HG03064 (cell line): ENCODE data around the gene MS4A18.
"Not testable (repeated sequence)": the region's sequence is repeated elsewhere in the genome, so short reads cannot be mapped to it uniquely, and the experiment has no call there.

Experiments
- ATAC-seq: cut with Tn5 transposase; IDR thresholded peaks from one replicate; pipeline ENCODE4 v1.9.1; 2021; ENCODE audit warnings: low read depth; ENCODE audit not compliant: unreplicated experiment

The MS4A18 gene

DNA sequence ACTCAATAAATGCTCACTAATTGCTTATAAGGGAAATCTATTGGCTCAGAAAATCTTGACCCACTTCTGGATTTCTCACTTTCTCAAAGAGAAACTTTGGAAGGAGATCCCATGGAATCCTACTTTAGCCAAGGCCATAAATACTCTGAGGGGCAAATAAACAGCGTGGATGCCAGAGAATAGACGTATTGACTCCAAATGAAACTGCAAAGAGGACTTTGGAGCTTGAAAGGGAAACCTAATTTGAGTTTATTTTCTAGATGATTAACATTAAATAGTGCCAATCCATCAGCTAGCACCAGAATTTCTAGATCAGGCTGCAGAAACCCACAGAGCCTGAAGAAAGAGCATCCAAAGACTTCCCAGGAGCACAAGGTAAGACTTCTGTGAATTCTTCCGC lies at the start of gene MS4A18:
MS4A18 (plus strand) TSS at position 301 of the 400 bp plus-strand sequence.
- no peak for ATAC-seq

DNA sequence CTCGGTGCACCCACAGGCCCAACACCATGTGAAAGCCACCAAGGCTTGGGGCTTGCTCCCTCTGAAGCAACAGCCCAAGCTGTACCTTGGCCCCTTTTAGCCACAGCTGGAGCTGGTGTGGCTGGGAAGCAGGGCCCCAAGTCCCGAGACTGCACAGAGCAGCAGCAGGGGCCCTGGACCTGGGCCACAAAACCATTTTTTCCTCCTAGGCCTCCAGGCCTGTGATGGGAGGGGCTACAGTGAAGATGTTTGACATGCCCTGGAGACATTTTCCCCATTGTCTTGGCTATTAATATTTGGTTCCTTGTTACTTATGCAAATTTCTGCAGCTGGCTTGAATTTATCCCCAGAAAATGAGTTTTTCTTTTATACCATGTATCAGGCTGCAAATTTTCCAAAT lies 46.3 kb upstream of the MS4A18 start:
- not testable (repeated sequence) for ATAC-seq

DNA sequence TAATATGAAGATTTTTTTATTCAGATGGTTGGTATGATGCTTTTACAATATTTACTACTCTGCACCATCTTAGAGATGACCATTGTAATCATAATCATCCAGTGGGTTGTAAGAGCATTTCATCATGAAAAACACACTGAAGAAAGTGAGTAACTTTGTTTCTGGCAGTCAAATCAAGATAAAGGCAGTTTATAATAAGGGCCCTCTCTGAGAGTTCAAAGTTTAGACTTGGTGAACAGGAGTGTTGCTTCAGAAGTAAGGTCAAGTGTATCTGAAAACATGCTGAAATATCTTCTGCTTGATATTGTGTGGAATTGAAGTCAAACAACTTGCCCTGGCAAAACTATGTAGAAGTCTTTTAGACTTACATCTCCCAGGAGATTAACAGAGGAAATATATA lies 44.6 kb upstream of the MS4A18 start:
- no peak for ATAC-seq

DNA sequence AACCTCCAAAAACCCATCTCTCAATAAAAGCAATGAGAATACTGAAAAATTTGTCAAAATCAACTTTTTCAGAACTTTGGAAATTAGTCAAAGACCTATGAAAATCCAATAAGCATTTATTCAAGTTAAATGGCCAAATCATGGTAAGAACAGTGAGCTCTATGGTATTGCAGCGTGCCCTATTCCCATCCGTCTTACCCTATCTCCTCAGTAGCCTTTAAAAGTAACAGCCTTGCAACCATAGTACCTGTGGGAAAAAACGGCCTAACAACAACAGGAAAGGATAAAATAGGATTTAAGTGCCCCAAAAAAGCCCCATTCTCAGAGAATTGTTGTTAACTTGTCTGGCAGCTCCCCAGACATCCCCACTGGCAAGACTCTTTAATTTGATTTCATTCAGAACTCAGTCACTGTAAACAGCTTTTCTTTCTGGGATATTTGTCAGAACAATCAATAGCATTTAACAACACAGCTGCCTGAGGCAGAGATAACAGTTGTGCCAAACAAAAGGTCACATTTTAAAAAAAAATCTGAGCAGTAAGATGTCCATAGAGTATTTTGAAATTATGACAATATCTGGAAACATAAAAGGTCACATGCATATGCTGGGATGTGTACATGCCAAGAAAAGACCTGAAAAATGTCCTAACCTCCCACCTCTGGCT lies 43.9 kb upstream of the MS4A18 start:
- no peak for ATAC-seq

DNA sequence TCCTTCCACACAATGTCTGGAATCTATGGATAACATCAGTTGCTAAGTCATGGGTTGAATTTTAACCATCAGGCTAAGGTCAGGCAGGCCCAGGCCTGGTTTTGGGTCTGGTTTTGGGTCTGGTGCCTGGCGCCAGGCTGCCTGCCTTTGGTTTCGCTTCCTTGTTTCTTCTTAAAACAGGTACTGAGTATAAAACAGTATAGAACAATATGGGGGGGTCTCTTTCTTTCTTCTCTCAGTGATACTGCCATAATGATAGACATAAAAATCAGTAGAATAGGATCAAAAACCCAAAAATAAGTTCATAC lies 40.0 kb upstream of the MS4A18 start:
- ATAC-seq: not testable (repeated sequence)

DNA sequence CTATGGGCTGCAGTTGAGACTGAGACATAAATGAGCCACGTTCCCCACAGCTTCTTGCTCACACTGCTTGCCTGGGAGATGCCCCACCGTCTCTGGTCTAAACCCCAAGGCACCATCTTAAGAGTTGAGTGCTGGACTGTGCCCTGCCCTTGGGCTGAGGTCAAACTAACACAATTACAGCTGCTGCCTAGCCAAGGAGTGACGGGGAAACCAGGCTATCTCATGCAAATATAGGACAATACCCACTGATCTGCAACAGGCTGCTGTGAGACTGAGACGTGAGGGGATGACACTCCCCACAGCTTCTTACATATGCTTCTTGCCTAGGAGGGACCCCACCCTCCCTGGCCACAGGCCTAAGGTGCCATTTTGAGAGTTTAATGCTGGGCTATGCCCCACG lies 32.9 kb upstream of the MS4A18 start:
- no peak for ATAC-seq

DNA sequence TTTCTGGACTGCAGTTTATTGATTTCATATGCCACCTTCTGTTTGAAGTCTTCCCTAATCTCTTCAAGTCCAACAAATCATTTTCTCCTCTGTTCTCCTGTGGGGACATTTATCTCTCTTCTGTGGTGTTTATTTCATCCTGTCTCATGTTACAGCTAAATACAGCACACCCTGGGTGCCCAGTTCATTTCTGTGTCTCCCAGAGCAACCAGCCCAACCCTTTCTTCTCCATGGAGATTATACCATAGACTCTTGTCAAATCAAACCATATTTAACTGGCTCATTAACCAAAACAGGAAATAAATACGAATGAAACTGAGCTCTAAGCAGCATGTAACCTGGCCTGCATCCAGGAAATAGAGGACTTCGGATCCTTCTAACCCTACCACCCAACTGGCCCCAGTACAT lies 25.2 kb upstream of the MS4A18 start, which contains the start of gene MS4A8:
MS4A8 (plus strand) TSS at position 329 of the 408 bp plus-strand sequence. CDS start 1,249 bp downstream, outside the sequence.
- no peak for ATAC-seq

DNA sequence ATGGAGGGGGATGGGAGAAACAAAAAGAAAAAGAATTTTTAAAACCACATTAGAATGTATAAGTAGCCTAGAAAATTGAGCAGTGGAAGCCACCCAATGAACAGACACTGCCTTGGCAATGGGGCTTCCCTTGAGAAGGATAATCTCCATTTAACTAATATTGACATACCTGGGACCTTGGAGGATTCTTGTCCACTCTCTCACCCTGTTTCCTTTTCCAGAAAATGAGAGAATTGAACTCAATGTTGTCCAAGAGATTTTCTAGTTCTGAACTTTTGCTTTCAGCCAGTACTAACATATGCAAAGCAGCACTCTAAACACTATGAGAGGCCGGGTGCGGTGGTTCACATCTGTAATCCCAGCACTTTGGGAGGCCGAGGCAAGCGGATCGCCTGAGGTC lies 24.6 kb upstream of the MS4A18 start:
- no peak for ATAC-seq

DNA sequence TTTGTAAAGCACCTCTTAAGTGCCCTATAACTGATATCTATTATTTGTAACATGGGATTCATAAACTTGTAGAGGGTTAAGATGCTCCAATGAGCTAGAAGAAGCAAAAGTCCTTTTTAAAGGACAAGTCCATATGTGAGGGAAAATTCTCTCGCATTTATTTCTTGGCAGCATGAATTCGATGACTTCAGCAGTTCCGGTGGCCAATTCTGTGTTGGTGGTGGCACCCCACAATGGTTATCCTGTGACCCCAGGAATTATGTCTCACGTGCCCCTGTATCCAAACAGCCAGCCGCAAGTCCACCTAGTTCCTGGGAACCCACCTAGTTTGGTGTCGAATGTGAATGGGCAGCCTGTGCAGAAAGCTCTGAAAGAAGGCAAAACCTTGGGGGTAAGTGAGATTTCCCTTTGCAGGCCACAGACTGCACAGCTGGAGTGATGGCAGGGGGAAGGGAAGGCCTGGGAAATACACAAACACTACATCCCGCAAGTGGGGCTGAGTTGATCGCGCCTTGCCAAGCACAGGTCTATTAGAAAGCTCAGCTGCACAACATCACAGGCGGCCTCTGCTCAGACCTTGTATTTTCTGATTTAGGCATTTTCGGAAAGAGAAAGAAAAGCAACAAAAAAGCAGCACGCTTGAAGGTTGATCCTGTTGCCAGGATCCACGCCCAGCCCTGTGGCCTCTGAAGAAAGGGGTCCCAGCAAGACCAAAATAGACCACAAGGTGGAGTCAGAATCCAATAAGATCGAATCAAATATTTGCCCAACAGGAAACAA lies 23.6 kb upstream of the MS4A18 start:
- ATAC-seq: no peak

DNA sequence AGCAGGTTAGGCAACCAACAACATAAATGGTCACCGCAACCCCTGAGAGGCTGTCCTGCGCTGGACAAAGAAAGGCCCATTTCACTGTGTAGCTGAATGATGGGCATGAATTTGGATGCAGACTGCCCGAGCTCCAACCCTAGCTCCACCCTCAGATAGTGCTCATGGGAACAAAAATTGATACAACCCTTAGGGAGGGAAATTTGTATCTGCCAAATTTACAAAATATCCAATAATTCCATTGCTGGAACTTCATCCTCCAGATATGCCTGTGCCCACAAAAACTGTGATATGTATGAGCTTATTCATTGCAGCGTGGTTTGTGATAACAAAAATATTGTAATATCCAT lies 23.1 kb upstream of the MS4A18 start:
- no peak for ATAC-seq

DNA sequence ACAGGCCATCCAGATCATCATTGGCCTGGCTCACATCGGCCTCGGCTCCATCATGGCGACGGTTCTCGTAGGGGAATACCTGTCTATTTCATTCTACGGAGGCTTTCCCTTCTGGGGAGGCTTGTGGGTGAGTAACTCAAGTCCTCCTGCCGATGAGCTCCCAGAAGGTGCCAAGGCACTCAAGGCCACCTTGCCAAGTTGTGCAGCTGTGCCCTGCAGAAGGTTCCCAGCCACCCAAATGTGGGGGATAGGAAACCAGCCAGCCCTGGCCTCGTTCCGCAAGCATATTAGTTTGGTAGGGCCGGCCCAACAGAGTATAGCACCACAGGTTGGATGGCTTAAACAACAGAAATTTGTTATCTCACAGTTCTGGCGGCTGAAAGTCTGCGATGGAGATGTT lies 21.1 kb upstream of the MS4A18 start:
- ATAC-seq: no peak

DNA sequence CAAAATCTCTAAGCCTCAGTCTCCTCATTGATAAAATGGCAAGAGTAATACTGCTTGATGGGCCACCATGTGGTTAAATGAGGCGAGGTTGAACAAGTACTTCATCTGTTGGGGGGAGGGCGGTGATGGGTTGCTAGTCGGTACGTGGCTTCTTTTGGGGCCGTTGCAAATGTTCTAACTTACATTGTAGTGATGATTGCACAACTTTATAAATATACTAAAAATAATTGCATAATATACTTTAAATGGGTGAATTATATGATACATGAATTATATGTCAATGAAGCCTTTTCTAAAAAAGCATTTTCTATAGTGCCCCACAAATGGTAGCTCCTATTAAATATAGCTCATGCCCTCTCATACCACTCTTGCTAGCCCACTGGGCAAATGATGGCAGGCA lies 18.6 kb upstream of the MS4A18 start:
- no peak for ATAC-seq

DNA sequence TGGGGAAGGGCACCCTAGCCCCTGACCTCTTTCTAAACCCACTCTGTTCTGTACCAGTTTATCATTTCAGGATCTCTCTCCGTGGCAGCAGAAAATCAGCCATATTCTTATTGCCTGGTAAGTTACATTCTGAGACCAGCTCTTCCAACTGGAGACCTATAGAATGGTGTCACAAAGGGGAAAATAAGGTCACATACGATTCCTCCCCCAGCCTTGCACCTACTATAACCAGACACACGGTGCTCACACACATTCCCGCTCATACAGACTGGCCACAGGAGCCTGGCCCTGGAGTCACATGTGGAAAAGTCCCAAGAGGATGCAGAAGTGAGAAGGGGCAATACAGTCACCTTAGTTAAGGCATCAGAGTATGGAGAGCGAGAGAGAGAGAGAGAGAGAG lies 17.6 kb upstream of the MS4A18 start:
- no peak for ATAC-seq

DNA sequence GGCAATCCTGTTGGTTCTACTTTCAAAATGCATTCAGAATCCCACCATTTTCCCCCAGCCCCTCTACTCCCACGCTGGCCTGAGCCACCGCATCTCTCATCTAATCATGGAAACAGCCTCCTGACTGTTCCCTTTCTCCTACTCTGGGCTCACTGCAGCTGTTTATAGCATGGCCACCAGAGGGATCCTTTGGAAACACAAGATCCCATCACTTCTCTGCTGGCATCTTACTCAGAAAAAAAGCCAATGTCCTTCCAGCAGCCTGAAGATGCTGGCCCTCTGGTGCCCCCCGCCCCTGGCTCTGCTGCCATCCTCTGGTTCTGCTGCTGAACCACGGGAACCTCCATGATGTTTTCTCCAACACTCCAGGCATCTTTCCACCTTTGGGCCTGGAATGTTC lies 14.0 kb upstream of the MS4A18 start:
- no peak for ATAC-seq

DNA sequence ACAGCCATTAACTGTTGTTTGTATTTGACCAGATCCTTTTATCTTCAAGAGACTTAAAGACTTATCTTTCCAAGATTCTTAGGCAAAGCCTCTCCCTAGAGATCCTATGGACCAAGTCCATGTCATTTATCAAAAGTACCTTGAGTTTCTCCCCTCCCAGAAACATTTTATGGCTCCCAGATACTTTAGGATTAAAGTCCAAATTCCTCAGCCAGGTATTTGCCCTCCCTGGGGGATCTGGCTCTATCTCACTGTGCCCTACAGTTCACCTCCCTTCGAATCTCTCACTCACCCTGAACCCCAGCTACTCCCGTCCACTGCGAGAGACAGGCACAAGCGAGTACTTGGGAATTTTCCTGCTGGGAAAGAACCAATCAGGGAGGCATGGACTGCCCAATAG lies 13.2 kb upstream of the MS4A18 start:
- no peak for ATAC-seq

DNA sequence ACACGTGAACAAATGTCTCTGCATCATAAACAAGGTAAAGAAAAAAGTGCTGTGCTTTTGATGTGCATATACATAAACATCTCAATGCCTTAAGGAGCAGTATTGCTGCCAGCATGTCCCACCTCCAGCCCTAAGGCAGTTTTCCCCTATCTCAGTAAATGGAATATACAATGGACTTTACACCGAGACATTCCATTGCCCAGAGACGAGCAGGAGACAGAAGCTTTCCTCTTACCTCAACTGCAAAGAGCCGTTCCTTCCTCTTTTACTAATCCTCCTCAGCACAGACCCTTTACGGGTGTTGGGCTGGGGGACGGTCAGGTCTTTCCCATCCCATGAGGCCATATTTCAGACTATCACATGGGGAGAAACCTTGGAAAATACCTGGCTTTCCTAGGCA lies 11.1 kb upstream of the MS4A18 start:
- ATAC-seq: not testable (repeated sequence)

DNA sequence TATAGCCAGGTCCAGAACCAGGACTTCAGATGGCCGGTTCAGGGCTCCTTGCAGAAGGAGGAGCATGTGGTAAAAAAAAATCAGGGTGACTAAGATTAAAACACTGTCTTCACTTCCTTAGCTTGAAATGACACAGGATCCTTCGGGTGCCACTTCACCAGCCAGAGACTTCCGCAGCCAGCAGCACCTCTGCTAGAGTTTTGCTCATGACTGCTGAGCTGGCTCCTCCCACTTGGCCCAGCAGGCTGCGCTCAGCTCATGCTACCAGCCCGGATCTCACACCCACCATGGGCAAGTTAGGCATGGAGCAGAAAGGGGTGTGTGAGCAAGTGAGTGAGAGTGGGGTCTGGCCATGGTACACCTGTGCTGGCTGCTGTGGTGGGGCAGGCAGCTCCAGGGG lies 6.6 kb upstream of the MS4A18 start:
- ATAC-seq: no peak

DNA sequence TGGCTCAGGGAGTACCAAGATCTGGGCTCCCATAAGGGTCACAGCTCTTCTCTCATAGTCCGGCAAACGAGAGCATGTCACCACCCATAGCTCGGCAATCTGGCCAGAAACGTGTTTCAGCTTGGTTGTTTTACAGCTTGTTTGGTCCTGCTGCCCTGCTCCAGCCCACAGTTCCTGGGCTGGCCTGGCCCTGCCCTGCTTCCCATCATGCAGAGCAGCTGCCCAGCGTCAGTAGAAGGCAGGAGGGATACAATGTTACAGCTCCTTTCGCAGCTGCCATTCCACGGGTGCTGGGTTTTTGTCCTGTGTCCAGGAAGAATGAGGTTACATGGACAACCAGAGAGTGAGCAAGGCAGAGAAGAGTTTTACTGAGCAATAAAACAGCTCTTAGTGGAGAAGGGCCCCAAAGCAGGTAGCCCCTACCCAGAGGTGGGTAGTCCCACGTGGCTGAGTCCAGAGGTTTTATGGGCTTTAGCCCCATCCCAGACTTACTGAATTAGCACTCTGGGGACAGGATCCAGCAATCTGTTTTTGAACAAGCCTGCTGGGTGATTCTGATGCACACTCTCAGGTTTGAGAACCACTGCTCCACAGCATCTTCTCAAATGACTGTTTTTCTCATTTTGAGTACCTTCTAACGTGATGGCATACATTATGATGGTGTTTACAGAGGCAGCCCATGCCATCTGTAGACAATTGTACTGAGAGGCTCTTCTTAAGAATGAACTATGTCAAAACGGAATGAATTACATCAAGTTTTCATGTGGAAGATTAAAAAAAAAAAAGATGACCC lies 5.8 kb upstream of the MS4A18 start:
- ATAC-seq: no peak

DNA sequence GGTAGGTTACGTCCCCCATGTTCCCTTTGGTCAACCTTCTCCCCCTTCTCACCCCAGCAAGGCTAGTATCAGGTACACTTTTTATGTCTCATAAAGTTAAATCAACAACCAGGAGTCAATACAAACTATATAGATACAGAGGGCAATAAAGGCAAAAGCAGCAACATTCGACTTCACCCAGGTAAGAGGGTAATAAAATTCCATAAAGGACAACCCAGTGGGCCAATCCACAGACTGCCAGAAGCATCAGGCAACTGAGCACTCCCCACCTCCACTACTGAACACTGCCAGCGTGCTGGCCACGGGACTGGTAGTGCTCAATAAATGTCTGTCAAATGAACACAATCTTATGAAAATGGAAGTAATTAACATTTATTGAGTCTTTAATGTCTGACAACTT lies 5.1 kb upstream of the MS4A18 start:
- no peak for ATAC-seq

DNA sequence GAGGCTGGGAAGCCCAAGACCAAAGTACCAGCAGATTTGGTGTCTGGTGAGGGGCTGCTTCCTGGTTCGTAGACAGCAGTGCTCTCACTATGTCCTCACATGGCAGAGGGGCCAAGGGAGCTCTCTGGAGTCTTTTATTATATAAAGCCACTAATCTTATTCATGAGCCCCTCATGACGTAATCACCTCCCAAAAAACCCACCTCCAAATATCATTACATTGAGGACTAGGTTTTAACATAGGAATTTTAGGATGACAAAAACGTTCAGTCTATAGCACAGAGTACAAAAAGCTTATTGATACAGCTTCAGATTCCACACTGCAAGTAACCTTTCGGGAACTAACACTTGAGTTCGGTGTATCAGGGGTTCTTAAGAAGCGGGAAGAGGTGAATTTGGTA lies 4.1 kb upstream of the MS4A18 start:
- ATAC-seq: no peak

DNA sequence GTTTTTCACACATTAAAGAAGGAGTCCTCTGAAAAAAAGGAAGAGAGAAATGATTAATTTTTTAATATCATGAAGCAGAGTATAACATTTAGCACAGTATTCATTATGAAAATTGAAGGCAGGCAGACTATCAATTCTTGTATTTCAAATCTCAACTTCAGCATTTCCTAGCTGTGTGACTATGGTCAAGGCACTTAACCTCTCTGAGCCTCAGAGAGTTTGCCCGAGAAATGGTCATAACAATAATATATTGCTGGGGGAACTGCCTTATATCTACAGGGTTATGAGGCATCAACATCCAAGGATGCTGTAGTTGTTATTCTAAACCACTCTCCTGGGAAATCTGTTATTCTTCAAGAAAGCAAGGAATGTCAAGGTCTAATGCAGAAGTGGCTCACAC lies 1.1 kb downstream of the MS4A18 start:
- ATAC-seq: no peak

DNA sequence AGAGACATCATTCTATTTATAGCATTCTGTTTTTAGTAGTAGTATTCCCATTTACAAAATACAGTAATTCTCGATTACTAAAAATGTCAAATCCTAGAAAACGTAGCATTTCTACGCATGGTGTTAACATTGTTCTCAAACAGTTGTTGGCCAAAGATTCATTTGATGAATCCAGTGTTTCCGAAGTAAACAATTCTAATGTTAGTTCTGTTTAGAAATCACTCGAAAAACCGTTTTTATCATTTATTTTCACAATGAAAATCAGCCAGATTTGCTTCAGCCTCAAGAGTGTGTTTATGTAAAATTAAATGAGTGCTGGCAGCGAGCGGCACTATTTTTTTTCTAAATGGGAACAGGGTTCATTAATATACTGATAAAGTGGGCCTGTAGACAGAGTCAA lies 7.1 kb downstream of the MS4A18 start:
- no peak for ATAC-seq
